ENCODE data around the gene LOXL4.

GRCh38 chr10:98267069-98267893 lies 713 bp downstream of the LOXL4 start:
- no peak for TF ChIP-seq POLR2A (IDR thresholded peaks at IDR 0.05)
- no peak for TF ChIP-seq CTCF (IDR thresholded peaks at IDR 0.05)
- no peak for TF ChIP-seq POLR2AphosphoS5 (IDR thresholded peaks at IDR 0.05)
- no peak for TF ChIP-seq EP300 (IDR thresholded peaks at IDR 0.05)

Measured in stomach (tissue), 4 donors.